GM19372 (cell line): ENCODE data around the gene NRP1.
"Not testable (repeated sequence)": the region's sequence is repeated elsewhere in the genome, so short reads cannot be mapped to it uniquely, and the experiment has no call there.

Experiments used
- ATAC-seq: cut with Tn5 transposase; IDR thresholded peaks from one replicate; pipeline ENCODE4 v1.9.1; 2021; ENCODE audit warnings: mild to moderate bottlenecking, low read depth, moderate library complexity; ENCODE audit not compliant: unreplicated experiment

NRP1 gene

GRCh38 chr10:33334153-33334804 lies at the start of gene NRP1:
Gene NRP1, minus strand, starts transcription at chr10:33334667. Its CDS starts 285 bp downstream, at chr10:33334382.
- no peak for ATAC-seq

GRCh38 chr10:33384201-33384600 lies 49.7 kb upstream of the NRP1 start:
- not testable (repeated sequence) for ATAC-seq

- no peak for ATAC-seq
These were observed 48.6 kb upstream of the NRP1 start for GRCh38 chr10:33382921-33383713.

GRCh38 chr10:33382216-33382600 lies 47.7 kb upstream of the NRP1 start:
- no peak for ATAC-seq

GRCh38 chr10:33381451-33382215 lies 47.2 kb upstream of the NRP1 start:
- no peak for ATAC-seq

- ATAC-seq = no peak
These were observed 43.2 kb upstream of the NRP1 start for GRCh38 chr10:33377658-33378025.

- ATAC-seq = no peak
These were observed 42.6 kb upstream of the NRP1 start for GRCh38 chr10:33376976-33377657.

GRCh38 chr10:33376476-33376875 lies 42.0 kb upstream of the NRP1 start:
- ATAC-seq = no peak

GRCh38 chr10:33373263-33373662 lies 38.8 kb upstream of the NRP1 start:
- no peak for ATAC-seq

GRCh38 chr10:33371234-33371633 lies 36.8 kb upstream of the NRP1 start:
- no peak for ATAC-seq

GRCh38 chr10:33370434-33370930 lies 36.0 kb upstream of the NRP1 start:
- no peak for ATAC-seq

GRCh38 chr10:33368086-33368485 lies 33.6 kb upstream of the NRP1 start:
- ATAC-seq = no peak

GRCh38 chr10:33365871-33366411 lies 31.5 kb upstream of the NRP1 start:
- ATAC-seq = no peak

- no peak for ATAC-seq
These were observed 30.8 kb upstream of the NRP1 start for GRCh38 chr10:33365301-33365700.

GRCh38 chr10:33363106-33363505 lies 28.6 kb upstream of the NRP1 start:
- no peak for ATAC-seq

GRCh38 chr10:33358016-33358415 lies 23.5 kb upstream of the NRP1 start:
- ATAC-seq = no peak

GRCh38 chr10:33355274-33355673 lies 20.8 kb upstream of the NRP1 start:
- no peak for ATAC-seq

- ATAC-seq = no peak
These were observed 19.4 kb upstream of the NRP1 start for GRCh38 chr10:33353853-33354252.

GRCh38 chr10:33353334-33353733 lies 18.9 kb upstream of the NRP1 start:
- no peak for ATAC-seq

- ATAC-seq = no peak
These were observed 18.1 kb upstream of the NRP1 start for GRCh38 chr10:33352615-33353014.
